NCI-H2107 treated with DMSO at 0.1 percent for 48 hours (cell line): ENCODE data around the gene ADTRP.

Source experiments
- DNase-seq: peaks from one replicate; lab custom pipeline; 2025; ENCODE audit not compliant: unreplicated experiment; lab: John Stamatoyannopoulos, UW

Gene ADTRP

DNA sequence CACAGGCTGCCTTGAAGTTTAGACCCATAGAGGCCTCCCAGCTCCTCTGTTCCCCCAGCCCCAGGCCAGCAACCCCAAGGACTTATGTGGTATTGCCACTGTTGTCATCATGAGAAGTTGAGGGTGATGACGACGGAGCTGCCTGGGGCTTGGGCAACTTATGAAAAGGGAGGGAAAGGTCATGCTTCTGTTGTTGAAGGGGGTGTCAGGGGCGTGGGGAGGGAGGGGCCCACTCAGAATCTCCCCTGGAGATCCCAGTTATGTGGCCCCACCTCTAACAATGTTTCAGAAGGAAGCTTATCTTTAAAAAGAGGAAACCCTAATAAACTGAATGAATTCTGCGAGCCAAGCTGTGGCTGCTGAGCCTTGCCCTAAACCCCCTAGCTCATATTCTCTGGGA is 4.2 kb downstream of the ADTRP start:
- no peak for DNase-seq

DNA sequence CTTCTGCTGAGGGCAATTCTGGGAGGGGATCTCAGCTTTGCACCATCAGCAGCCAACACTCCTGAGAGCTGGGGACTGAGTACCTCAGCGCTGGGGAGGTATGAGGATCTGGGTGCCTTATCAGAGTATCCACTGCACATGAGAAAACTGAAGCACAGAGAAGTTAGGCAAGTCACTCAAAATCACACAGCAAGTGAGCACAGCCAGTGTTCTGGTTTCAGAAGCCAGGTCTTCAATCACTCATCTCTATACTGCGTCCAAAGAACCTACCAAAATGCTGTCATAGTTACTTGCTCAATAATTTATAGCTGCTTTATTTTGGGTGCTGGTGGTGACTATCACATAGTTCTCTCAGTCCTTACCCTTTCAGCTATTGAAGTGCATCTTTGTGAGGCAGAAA is 5.0 kb downstream of the ADTRP start:
- no peak for DNase-seq

DNA sequence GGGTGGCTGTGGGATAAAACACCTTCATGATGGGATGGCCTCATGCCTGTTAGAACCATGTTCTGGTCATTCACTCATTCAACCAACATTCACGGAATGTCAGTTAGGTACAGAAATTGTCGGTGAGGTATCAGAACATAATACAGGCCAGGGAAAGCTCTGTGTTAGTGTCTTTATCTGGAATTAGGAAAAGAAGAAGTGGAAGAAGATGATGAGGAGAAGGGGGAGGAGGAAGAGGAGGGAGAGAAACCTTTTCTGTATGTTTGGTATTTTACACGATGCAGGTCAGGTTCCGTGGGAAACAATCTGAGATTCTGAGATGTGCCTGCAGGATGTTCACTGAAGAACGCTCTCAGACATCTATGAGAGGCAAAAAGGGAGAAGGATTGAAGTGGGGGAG is 5.6 kb downstream of the ADTRP start:
- DNase-seq: no peak

DNA sequence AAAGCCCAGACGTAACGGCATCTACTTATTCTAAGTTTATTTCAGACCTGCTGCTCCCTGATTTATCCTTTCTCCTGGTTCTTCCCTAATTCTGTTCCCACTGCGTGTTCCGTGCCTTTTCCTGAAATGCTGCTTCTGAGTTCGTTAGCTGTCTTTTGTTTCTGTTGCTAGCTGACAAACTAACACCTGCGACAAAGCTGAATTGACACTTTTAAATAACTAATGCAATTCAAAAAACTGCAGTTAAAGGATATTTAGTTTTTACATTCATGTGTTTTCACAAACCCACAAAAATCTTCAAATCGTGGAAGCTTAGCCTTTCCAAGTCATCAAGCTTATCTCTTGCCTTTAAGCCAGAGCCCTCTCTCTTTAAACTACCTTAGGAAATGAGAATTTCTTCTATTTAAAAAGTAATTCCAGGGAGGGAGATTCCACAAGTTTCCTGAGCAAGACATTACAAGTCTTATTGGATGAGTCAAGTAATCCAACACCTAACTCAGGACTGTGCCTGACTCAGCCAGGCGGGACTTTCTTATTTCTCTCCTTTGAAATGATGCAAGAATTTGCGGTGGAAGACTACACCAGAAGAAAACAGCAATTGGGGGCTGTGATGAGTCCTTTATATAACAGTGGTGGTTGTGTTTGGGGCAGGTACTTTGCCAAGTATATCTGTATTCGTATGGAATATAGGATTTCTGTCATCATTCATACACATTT is 6.3 kb downstream of the ADTRP start:
- no peak for DNase-seq

DNA sequence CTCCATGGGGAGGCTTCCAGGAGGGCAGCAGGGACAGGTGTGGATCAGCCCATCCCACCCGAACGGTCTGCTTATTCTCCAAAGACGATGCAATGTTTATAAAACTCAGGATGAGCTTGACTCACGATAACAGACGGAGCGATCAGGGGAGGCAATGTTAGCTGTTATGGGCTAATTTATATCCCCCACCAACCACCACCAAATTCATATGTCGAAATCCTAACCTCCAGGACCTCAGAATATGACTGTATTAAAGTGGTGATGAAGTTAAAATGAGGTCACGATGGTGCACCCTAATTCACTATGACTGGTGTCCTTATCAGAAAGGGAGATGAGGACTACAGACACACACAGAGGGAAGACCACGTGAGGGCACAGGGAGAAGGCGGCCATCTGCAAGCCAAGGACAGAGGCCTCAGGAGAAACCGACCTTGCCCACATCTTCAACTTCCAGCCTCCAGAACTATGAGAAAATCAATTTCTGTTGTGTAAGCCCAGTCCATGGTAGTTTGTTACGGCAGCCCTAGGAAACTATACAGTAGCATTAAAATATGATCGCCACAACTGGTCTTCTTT is 7.0 kb downstream of the ADTRP start:
- no peak for DNase-seq

DNA sequence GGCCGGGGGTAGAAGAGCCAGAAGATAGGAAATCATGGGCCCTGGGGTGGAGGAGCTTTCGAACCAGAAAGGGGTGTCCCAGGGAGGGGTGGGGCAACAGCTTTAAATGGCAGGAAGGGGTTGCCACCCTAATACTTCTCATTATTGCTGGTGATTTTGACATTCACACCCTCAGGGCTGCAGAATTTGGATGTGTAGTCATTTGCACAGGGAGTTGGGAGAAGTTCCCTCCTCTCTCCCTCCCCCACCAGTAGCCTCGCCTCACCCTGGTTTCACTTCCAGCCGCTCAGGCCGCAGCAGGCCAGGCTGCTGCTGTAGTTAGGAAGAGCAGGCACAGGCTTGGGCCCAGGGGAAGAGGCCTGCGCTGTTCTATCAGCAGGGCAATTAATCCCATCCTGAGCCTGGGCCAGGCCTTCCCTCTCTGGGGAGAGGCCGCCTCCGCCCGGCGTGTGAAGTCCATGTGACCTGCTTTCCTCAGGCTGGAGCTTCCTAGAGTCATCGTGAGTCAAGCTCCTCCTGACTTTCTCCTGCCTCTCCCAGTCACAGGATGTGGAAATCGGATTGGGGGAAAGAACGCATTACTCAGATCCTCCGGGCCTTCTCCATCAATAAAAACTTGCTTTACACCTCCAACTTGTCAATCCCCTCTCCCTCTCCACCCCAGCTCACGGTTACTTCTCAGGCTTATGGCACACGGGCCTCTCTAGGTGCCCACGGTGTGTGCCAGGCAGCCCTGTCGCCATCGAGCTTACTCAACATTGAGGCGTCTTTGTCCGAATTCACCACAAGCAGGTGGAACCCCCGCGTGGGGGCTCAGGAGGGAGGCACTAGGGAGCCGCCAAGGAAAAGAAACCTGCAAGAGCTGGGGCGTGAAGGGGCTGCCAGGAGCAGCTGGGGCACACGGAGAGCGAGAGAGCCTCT is 7.8 kb downstream of the ADTRP start:
- peak; percentile 42 for DNase-seq

DNA sequence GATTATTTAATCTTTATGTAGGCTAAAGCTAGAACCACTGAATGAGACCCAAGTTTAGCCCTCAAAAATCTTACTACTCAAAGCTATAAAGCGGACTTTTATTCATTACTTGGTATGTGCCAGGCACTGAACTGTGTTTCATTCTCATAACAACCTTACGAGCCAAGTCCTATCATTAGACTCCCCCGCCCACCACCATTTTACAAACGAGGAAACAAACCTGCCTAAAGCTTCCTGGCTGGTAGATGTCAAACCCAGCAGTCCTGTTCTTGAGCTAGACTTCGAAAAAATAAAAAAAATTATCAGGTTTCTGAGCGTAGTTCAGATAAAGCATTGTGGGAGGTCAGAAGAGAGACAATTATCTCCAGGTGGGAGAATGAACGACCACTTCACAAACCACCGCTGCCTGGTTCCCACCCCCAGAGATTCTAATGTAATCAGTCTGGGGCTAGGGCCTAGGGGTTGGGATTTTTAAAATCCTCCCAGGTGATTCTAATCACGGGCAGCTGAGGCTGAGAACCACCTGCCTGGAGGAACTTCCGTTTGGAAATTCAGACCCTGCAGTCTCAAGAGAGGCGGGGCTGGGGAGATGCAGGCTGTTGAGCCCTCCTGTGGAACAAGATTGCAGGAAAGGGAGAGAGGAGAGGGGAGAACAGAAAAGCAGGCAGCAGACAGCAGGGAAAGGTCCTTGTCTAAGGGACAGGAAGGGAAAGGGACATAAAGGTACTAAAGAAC is 8.6 kb downstream of the ADTRP start:
- peak; percentile 63 for DNase-seq

DNA sequence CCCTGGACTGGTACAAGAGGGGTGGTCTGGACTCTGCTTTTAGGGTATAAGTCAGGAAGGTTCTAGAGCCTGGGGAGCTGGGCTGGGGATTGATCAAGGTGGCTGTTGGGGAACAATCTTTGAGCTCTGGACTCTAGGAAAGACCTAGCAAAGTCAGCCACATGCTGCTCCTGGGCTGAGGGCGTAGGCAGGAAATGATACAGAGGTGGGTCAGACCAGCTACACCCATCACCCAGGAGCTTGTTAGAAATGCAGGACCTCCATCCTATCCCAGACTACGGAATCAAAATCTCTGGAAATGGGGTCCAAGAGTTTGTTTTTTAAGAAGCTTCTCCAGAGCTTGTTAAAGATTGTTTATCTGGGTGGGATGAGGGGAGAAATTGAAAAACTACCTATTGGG is 9.4 kb downstream of the ADTRP start:
- DNase-seq: no peak

DNA sequence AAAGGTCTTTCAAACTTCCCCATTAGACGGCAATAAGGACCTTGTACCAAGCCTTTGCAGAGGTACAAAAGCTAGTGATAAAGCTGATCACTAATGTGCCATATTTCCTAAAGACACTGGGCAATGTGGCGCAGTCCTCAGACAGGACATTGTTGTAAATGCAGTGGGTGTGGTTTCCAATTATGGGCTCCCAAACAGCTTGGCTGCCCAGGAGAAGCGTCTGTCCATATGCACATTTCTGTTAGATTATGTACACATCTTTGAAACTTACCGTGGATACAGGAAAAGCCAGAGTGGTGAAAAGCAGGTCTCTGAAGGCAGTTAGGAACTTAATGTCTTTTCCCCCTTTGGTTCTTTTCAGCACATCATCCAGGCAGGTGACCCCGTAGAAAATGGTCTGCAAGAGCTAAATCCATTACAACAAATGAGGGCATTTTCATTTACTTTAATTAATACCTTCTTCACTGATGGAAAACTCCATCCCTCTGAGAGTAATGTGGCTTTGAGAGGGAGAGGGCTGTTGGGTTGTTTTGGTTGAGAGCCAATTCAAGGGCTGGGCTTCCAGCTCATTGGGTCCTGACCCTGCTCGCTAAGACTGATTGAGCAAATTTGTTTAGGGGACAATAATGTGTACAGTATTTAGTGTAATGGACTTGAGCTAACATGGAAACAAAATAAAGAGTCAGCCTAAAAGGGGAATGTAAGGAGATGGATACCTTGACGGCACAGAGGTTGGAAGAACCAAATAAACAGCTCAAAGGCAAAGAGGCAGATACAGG is 10.4 kb downstream of the ADTRP start:
- no peak for DNase-seq

DNA sequence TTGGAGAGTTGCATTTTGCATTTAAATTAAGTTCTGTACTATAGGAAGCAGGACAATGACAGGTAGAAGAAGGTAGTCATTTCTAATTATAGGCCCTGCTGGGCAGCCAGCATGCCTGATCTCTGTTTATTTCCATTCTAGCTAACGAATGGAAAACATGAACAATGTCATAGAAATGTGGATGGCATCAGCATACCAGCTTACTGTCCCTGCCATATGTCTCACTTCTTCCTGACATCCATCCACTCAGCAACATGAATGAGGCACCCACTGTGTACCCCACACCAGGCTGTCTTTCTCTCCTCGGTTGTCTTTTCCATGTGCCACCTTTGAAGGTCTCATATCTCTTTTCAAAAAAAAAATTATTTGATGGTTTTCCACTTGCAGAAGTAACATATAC is 11.1 kb downstream of the ADTRP start:
- no peak for DNase-seq

DNA sequence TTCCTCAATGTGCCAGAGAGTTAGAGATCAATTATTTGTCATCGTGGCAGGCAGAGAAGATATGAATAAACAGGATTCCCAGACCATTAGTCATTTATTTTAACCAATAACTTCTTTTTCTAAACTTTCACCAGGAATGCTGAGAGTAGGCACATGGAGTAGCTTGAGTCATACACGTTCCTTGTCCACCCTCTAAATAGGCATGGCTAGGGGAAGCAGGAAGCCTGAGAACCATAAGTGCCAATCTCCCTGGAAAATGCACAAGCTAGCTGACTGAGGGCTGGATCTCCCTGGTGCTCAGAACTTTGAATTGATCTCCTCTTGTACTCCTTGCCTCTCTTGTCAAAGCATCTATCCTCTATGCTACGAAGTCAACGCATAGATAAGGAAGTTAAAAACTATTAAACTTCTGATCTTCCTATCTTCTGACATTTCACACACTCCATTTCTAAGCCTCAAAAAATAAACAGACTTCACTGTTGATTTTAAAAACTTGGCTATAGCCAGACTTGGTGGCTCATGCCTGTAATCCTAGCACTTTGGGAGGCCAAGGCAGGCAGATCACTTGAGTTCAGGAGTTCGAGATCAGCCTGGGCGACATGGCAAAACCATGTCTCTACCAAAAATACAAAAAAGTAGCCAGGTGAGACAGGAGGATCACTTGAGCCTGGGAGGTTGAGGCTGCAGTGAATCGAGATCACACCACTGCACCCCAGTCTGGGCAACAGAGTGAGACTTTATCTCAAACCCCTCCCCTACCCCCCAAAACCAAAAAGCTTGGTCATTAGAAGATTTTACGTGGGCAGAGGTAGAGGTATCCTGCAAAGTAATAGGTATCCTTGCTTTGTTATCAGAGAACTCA is 11.8 kb downstream of the ADTRP start:
- DNase-seq: no peak

DNA sequence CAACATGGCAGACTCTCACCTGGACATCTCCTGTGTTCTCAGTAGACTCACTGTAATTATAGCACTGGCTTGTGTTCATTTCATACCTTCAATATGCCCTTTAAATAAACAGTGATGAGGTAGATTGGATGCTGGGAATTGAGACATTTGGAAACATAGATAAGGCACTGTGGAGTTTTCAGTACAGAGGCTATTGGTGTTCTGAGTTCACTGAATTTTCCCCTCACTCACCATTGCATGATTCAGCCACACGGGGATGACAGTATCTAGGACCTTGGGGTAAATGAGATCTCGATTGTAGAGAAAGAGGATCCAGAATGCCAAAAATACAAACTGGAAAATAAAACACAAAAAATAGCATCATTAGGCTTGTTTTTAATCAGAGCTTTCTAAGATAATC is 12.6 kb downstream of the ADTRP start:
- DNase-seq: no peak

DNA sequence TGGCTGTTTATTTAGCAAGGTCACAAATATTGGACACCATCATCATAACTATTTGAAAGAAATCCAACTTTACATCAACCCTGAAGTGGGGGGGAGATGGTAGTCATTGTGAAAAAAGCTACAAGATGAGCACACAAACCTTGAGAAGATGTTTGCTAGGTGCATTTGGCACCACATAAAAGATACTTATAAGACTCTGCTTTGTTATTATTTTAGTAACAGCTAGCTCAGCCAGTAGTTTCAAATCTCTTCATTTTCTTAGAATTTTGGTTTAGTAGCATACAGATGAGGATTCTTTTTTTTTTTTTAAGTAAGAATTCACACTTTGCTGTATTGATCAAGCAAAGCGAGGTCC is 14.4 kb downstream of the ADTRP start:
- DNase-seq: no peak

DNA sequence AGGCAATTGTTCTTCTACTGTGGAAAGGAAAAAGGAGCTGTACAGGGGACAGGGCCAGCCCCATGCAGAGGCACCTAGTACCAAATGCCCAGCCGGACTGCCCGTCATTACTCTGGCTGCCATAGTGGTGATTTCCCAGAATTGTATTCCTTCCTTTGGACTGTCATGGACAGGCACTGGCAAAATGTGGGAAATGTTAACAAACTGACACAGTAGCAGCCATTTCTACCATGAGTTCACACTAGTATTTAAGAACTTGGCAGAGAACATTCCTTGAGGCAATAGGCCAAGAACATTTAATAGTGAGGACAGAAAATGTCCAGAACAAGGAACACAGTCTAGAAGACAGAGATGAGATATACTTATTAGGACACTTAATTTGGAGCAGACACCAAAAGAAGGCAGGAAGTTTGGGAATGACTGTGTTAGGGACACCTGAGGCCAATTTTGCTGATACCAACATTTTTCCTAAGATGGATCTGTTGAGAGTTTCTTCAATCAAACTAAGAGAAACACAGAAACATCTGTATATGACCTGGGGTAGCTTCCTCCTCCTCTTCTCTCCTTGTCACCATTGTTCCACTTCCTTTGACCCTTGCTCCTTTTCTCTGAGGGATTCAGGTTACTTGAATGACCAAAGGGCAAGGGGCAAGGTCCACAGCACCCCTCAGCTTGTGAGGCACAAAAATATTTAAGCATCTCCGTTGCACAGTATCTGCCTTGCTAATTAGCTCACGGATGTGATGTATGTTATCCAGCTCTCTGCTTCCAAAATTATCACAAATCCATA is 14.9 kb downstream of the ADTRP start:
- no peak for DNase-seq

DNA sequence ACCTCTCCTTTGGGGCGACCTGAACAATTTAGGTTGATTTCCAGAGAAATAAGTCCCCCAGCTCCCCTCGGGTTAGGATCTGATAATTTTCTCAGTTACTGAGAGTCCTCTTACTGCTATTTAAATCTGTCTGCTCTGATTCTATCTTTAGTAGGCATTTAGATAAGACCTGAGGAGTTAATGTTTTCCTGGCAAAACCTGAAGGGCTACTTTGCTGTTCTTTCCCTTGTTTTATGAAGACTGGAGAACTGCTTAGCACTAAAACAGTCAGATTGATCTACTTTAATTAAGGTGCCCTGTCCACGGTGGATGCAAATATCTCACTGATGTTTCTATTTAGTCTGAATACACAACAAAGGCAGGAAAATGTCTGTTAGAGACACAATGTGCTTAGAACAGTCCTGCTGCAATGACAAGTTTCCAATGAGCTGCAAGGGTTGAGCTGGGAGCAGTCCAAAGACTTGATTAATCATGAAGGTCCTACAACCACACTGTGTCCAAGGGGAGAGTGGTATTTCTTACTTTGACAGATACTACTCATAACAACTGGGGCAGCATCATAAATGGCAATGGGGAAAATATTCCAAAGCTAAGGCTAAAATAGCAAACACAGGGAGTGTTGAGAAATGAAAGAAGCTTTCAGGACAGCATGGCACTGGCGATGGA is 15.7 kb downstream of the ADTRP start:
- no peak for DNase-seq

DNA sequence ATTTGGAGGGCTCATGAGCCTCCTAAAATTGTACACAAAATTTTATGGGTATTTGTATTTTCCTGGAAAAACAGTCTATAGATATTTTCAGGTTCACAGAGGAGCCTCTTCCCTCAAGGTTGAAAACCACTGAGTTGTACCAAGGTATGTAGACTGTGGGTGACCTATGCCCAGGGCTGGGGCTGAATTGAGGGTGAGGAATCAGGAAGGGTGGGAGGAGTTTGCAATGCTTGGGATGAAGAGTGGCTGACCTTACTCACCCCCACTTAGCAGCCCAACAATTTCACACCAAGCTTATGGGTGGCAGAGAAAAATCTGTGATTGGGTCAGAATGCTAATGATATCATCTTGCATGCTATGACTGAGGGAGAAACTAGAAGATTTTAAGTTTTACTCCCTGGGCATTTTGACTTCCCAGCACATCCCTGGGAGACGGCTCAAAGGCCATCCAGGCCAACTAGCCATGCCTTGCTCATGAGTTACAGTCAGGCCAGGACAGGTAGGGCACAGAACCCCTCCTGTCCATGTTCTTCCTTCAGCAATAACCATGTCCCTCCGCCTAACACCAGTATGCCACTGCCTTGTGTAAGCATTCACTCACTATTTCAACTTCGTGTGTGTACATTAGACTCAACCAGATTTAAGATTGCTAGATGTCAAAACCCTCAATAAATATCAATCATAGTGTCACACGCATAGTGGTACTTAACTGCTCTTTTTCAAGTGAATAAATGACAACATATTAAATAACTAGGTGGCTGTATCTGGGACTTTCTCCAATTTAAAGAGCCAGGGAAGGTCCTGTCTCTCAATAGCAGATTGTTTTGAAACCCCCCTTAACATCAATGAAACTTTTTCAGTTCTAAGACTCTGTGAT is 16.6 kb downstream of the ADTRP start:
- DNase-seq: no peak

DNA sequence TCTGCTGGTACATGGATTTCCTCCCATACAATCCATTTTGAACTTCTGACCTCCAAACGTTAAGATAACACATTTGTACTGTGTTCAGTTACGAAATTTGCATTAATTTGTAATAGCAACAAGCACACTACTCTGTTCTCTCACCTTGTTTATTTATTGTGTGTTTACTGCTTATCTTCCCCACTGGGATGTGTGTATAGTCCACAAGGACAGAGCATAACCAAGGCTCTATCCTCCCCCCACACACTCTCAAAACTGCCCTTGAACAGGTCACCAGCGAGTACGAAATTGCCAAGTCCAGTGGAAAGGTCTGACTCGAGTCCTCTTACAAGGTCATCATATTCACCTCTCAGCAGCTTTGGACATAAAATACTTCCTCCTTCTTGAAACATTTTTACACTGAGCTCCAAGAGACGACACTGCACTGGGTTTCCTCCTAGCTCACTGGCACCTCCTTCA is 18.6 kb downstream of the ADTRP start:
- no peak for DNase-seq
